Stomach (tissue), 4 donors: Measurements from ENCODE around the gene IQSEC1.
A peak's percentile ranks its signal among the peaks of the same experiment; 100 is the strongest.

Experiments
- CTCF ChIP-seq, 7 experiments: fragments of 450-650 bp in 4 of 7; fragments of 200-600 bp in 3 of 7; sonication (generic) in 3 of 7; IDR thresholded peaks; one replicate each; pipeline ENCODE4 v1.5.1; 2016 to 2019; ENCODE audit warnings: antibody characterized with exemption in 7 of 7, control low read depth in 2 of 7, mild to moderate bottlenecking in 1 of 7
- EP300 ChIP-seq: sonication (generic); formaldehyde crosslinking; IDR thresholded peaks from one replicate; pipeline ENCODE4 v1.6.1; 2017; ENCODE audit warnings: antibody characterized with exemption
- POLR2A ChIP-seq, 4 donors: fragments of 450-650 bp; IDR thresholded peaks; one replicate each; pipeline ENCODE4 v1.6.1; 2016; ENCODE audit warnings: antibody characterized with exemption in 4 of 4, control low read depth in 2 of 4, mild to moderate bottlenecking in 1 of 4, moderate library complexity in 1 of 4
- POLR2AphosphoS5 ChIP-seq, 3 donors: sonication (generic); formaldehyde crosslinking; IDR thresholded peaks; one replicate each; pipeline ENCODE4 v1.6.1; 2016; ENCODE audit warnings: antibody characterized with exemption in 3 of 3

DNA sequence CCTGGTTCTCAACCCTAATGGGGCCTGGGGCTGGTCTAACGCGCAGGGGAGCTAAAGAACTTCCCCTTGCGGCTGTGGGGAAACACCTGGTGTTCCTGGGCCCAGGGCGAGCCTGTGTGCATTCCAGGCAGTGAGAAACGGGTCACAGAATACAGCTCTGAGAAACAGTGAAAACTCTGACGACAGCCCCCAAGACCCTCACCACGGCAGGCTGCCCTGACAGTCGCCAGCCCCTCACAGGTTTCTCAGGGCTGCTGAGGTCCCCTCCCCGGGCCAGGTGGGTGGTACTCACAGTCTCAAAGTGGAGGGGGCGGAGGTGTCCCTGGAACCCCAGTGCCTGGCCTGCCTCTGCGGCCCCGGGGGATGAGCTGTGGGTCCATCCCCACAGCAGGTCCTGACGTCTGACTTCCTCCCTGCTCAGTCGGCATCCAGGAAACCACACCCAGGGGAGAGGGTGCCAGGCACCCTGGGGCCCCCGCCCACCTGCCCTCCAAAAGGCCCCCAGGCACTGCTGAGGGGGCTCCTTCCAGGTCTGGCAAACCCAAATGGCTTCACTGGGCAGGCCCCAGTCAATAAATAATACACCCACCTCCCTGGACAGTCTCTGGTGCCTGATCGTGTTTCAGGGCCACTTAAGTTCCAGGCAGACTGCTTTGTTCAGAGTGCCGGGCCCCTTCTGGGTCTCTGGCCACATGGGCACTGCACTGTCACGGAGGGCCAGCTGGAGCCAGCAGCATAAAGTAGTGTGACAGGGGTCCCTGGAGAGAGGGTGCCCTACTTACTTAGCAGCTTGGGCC is 57.7 kb downstream of the IQSEC1 start:
- TF ChIP-seq POLR2A (IDR thresholded peaks at IDR 0.05) = no peak
- TF ChIP-seq CTCF (IDR thresholded peaks at IDR 0.05) = no peak
- TF ChIP-seq EP300 = no peak
- TF ChIP-seq POLR2AphosphoS5 (IDR thresholded peaks at IDR 0.05) = peak in 2 of 3 donors; percentile 14 to 48
